Mesodermal cell (in vitro differentiated cells): ENCODE data around the gene PELI2.

ENCODE experiments used
- H3K27ac ChIP-seq: 2 replicates; pipeline ENCODE4 v1.7.0; 2013; ENCODE audit warnings: mild to moderate bottlenecking, low read depth, low read length, moderate library complexity; ENCODE audit not compliant: severe bottlenecking
- H3K36me3 ChIP-seq: 2 replicates; pipeline ENCODE4 v1.7.1; 2013; ENCODE audit warnings: mild to moderate bottlenecking, low read length, moderate library complexity; ENCODE audit not compliant: control insufficient read depth, insufficient read depth
- H3K4me1 ChIP-seq: one replicate; pipeline ENCODE4 v1.7.1; 2013; ENCODE audit warnings: mild to moderate bottlenecking, low read length; ENCODE audit not compliant: insufficient read depth, control insufficient read depth, poor library complexity, severe bottlenecking
- H3K4me3 ChIP-seq: 2 replicates; pipeline ENCODE4 v1.7.0; 2013; ENCODE audit warnings: low read length, control low read depth, mild to moderate bottlenecking; ENCODE audit not compliant: insufficient read depth, poor library complexity, severe bottlenecking; ENCODE audit errors: extremely low read depth
- H3K9me3 ChIP-seq: 2 replicates; pipeline ENCODE4 v1.7.1; 2013; ENCODE audit warnings: mild to moderate bottlenecking, low read length, moderate library complexity; ENCODE audit not compliant: control insufficient read depth
- WGBS, 2 experiments: methylation state at CpG; one replicate each; pipeline ENCODE4 v1.1.5; 2013; ENCODE audit warnings: missing lambda C conversion rate in 2 of 2; ENCODE audit not compliant: insufficient coverage in 2 of 2; 5-methylcytosine and 5-hydroxymethylcytosine counted together

Gene PELI2

DNA sequence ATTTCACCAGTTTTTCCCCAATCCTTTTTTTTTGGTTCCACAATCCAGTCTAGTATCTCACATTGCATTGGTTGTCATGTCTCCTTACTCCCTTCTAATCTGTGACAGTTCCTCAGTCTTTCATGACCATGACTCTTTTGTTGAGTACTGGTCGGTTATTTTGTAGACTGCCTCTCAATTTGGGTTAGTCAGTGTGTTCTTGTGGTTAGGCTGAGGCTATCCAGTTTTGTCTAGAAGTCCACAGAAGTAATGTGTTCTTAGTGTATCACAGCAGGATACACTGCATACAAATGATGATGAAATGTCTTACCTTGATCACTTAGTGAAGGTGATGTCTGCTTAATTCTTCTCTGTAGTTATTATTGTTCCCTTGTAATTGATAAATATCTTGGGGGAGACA lies 24.8 kb downstream of the PELI2 start:
- no peaks in the 10 kb centered on the region for H3K9me3 ChIP-seq
- H3K27ac ChIP-seq: no peak overlapping the region
- H3K4me3 ChIP-seq: no peak overlapping the region
- H3K4me1 ChIP-seq: no peaks in the 10 kb centered on the region
- H3K36me3 ChIP-seq: no peaks in the 10 kb centered on the region
- WGBS, 2 experiments: no CpG with 5 or more reads among the region's 1 CpG

DNA sequence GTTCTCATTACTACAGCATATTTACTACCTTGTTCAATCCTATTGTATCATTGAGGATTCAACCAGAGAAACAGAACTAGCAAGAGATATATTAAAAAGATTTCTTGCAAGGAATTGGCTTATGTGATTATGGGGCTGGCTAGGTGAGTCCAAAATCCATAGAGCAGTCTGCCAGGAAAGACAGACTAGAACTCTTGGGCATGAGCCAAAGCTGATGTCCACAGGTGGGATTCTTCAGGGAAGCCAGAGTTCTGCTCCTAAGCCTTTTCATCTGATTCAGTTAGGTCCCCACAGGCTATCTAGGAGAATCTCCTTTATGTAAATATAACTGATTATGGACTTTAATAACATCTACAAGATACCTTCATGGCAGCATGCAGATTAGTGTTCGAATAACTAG lies 26.0 kb downstream of the PELI2 start:
- Histone ChIP-seq H3K4me1 (peaks cover 6% of the 10 kb centered on the region), H3K27ac (no peak overlapping the region), H3K4me3 (no peak overlapping the region), H3K36me3 (no peaks in the 10 kb centered on the region), H3K9me3 (no peaks in the 10 kb centered on the region)
- WGBS, 2 experiments: no CpG with 5 or more reads among the region's 1 CpG

DNA sequence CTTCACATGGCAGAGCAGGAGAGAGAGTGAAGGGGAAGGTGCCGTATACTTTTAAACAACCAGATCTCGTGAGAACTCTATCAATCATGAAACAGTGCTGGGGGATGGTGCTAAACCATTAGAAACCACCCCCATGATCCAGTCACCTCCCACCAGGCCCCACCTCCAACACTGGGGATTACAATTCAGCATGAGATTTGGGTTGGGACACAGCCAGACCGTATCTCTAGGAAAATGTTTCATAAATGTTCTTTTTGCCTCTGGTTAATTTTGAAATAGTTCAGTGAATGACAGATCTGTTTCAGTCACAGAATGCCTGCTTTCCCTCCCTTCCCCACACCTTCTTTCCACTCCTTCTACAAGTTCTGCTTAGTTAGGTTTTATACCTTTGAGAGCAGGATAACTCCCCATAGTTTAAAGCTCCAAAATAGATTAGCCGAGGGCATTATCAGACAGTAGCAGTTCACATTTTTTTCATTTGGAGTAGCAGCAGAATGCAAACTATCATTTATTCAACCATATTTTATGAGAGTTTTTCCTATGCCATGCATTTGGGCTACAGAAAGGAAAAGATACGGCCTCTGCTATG lies 27.1 kb downstream of the PELI2 start:
- Histone ChIP-seq H3K9me3 (no peaks in the 10 kb centered on the region), H3K27ac (no peak overlapping the region), H3K4me1 (peaks cover 6% of the 10 kb centered on the region), H3K4me3 (no peak overlapping the region), H3K36me3 (no peaks in the 10 kb centered on the region)
- no CpG with 5 or more reads among the region's 5 CpGs for WGBS, 2 experiments

DNA sequence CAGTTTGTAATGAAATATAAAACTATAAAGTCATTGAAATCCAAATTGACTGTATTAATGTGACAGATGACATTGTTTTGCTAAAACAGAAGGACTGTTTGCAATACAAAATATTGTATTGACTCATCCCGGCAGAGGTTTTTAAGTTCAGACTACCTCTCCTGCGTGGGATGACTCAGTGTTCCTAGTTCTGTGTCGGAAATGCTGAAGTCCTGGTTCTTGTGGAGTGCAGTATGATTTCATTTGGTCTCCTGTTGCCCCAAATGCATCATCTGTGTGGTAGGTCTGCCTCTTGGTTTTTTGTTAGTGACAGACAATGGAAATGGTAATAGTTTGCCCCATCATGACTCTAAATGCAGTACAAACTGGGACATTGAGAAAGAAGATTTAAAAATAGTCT lies 27.8 kb downstream of the PELI2 start:
- H3K27ac ChIP-seq: no peak overlapping the region
- no peaks in the 10 kb centered on the region for H3K36me3 ChIP-seq
- H3K9me3 ChIP-seq: no peaks in the 10 kb centered on the region
- 100% methylated on average over 2 to 3 of the region's 3 CpGs for WGBS, 2 experiments
- peaks cover 6% of the 10 kb centered on the region for H3K4me1 ChIP-seq
- H3K4me3 ChIP-seq: no peak overlapping the region

DNA sequence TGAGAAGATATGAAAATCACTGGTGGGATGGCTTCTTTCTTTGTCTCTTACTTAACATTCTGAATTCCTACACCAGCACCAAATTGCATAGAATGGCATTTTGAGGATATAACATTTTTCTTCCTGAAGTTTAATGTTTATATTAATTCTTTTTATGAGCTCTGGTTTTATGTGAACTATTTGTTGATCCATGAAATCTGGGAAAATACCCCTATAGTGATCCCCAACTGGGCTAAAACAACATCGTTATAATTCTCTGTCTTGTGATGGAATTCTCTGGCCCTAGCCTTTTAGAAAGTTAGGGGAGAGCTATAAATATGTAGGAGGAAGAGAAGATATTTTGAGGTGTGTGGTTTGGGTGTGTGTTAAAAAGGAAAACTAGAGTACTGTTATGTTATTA lies 29.2 kb downstream of the PELI2 start:
- H3K4me1 ChIP-seq: peaks cover 6% of the 10 kb centered on the region
- H3K27ac ChIP-seq: no peak overlapping the region
- H3K36me3 ChIP-seq: no peaks in the 10 kb centered on the region
- WGBS, 2 experiments: no CpG with 5 or more reads among the region's 1 CpG
- no peaks in the 10 kb centered on the region for H3K9me3 ChIP-seq
- no peak overlapping the region for H3K4me3 ChIP-seq

DNA sequence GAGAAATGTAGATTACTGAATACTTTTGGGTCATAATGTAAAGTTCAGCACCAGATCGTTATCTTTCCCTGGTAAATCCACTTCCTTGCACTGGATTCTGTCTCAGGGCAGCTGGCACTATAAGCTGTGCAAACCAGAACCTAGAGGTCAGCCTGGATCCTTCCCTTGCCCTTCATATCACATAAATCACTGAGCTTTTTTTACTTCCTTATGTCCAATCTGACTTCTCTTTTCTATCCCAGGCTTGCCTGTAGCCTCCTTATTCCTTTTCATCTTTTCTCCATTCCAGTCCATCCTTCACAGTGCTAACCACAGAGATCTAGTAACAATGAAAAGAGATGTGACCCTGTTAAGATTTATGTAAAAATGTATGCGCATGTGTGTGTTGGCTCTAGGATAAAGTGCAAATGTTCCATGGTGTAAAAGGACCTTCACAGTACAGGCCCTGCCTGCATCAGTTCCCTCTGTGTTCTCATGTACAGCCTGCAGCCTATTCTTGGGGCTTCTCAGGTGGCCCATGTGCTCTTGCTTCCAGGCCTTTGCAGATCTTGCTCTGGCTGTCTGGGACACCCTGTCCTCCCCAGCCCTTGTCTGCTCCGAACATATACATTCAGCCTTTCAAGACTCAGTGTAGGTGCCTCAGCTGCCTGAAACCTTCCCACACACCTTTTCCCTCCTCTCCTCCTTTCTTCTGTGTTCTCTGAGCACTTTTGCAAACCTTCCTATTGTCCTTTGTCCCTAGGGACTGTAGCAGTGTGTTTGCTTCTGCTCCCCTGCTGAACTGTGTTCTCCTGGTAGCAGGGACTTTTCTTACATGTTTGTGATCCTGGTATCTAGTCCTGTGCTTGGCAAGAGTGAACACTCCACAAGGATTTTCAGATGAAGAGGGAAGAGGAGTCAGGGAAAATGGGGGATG lies 30.0 kb downstream of the PELI2 start:
- no peaks in the 10 kb centered on the region for H3K36me3 ChIP-seq
- no peaks in the 10 kb centered on the region for H3K9me3 ChIP-seq
- peak overlapping the region; percentile 13 for H3K27ac ChIP-seq
- 78 to 83% methylated on average over 2 to 3 of the region's 3 CpGs for WGBS, 2 experiments
- H3K4me1 ChIP-seq: peaks cover 6% of the 10 kb centered on the region
- no peak overlapping the region for H3K4me3 ChIP-seq

DNA sequence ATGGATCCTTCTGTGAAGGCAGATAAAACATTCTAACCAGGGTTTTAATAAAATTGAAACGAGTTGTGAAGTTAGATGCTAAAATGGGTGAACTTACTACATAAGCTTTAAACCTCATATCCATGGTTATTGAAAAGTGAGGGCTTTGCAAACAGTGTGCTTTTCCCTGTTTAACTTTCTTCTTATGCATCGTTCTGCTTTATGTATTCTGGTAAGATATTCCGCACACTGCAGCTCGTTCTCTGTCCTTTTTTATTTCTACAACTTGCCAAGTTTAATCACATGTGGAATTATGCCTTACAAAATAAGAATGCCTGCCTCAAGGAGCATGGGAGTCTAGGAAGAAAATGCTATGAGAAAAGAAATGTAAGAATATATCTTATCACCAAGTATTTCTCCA lies 30.9 kb downstream of the PELI2 start:
- Histone ChIP-seq H3K27ac (no peak overlapping the region), H3K4me3 (no peak overlapping the region), H3K9me3 (no peaks in the 10 kb centered on the region), H3K36me3 (no peaks in the 10 kb centered on the region), H3K4me1 (peaks cover 6% of the 10 kb centered on the region)
- no CpG with 5 or more reads among the region's 4 CpGs for WGBS, 2 experiments

DNA sequence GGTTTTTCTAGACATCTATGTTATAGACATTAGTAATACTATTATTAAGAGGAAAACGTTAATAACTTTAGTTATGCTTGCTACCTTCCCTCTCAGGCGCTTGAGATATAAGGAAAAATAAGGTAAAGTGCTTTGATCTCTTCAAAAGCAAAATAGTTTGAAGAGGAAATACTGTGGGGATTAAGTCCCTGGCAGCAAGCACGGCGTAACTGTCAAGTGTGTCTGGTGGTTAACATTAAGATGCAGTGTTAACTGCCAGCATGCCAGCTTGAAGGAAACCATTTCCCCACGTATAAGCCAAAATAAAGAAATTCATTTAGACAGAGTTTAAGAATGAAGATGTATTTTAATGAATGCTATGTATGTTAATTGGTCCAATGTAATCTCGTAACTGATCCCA lies 31.8 kb downstream of the PELI2 start:
- H3K27ac ChIP-seq: no peak overlapping the region
- no peak overlapping the region for H3K4me3 ChIP-seq
- H3K9me3 ChIP-seq: no peaks in the 10 kb centered on the region
- H3K4me1 ChIP-seq: peaks cover 6% of the 10 kb centered on the region
- WGBS, 2 experiments: 92 to 93% methylated on average over 2 to 3 of the region's 6 CpGs
- H3K36me3 ChIP-seq: no peaks in the 10 kb centered on the region

DNA sequence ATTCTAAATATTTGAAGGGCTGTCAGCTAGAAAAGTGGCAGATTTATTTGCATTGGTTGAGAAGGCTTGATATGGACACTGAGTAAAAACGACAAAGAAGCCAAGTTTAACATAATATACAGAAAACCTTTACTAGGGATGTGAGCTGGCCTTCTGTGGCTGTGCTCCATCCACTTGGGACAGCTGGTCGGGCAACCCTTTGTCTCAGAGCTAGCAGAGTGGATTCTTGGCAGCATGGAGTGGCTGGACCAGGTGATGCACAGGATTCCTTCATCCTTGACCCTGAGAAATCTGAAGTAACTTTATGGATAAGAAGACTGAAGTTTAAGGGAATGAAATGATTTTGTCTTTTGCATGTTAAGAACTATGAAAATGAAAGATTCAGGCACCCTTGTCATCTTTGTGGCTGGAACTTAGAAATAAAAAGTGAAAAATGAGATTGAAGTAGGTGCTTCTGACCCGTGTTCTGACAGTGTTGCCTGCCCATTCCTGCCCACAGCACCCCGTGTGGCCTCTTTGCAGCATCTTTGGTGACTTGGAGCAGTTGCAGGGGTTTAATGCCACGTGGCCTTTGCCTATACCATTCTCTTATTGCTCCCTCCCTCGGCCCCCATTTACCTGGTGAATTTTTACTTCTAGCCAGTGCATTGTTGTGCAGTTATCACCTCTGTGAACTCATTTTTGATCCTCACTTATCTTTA lies 32.6 kb downstream of the PELI2 start:
- Histone ChIP-seq H3K4me1 (peaks cover 6% of the 10 kb centered on the region), H3K4me3 (no peak overlapping the region), H3K27ac (no peak overlapping the region), H3K9me3 (no peaks in the 10 kb centered on the region), H3K36me3 (no peaks in the 10 kb centered on the region)
- WGBS, 2 experiments: 73 to 83% methylated on average over 5 of the region's 6 CpGs

DNA sequence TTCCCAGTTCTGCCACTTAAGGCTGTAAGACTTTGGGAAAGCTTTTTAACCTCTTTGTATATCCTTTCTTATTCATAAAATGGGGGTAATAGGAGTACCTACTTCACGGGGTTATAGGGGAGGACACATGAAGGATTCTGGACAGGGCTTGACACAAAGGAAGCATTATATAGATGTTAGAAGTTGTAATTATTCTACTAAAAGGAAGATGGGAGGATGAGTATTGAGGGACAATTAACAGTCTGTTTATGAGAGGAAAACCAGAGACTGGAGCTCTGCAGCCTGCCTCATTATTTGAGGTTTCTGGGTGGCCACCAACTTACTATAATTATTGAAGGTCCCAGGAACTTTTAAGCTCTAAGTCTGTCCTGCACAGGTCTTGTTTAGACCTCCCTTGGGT lies 34.0 kb downstream of the PELI2 start:
- Histone ChIP-seq H3K9me3 (no peaks in the 10 kb centered on the region), H3K4me1 (peaks cover 6% of the 10 kb centered on the region), H3K36me3 (no peaks in the 10 kb centered on the region), H3K4me3 (no peak overlapping the region), H3K27ac (no peak overlapping the region)
- no CpG with 5 or more reads among the region's 1 CpG for WGBS, 2 experiments
